GM12891 (cell line): ENCODE results near the gene KLHL7.
"Not testable (repeated sequence)": the region's sequence is repeated elsewhere in the genome, so short reads cannot be mapped to it uniquely, and the experiment has no call there.

ENCODE experiments used
- PAX5 ChIP-seq: IDR thresholded peaks from 2 replicates; pipeline ENCODE4 v1.6.1; 2011; ENCODE audit warnings: low read length, moderate library complexity, mild to moderate bottlenecking; ENCODE audit not compliant: insufficient read depth, severe bottlenecking
- POLR2A ChIP-seq: IDR thresholded peaks from 2 replicates; pipeline ENCODE4 v1.6.1; 2011; ENCODE audit warnings: low read depth, low read length, control low read depth
- POLR2AphosphoS5 ChIP-seq: IDR thresholded peaks from 2 replicates; pipeline ENCODE4 v1.6.1; 2011; ENCODE audit warnings: low read depth, low read length, control low read depth
- SPI1 ChIP-seq: IDR thresholded peaks from 2 replicates; pipeline ENCODE4 v1.6.1; 2011; ENCODE audit warnings: low read depth, low read length, control low read depth
- TAF1 ChIP-seq: IDR thresholded peaks from 2 replicates; pipeline ENCODE4 v1.6.1; 2011; ENCODE audit warnings: low read depth, low read length, control low read depth

DNA sequence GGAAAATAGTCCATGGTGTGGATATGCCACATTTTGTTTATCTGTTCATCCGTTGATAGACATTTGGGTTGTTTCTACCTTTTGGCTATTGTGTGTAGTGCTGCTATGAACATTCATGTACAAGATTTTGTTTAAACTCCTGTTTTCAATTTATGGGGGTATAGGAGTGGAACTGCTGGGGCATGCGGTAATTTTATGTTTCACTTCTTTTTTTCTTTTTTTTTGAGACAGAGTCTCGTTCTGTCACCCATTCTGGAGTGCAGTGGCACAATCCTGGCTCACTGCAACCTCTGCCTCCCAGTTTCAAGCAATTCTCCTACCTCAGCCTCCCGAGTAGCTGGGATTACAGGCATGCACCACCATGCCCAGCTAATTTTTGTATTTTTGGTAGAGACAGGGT, 118.8 kb downstream of the KLHL7 start:
- TF ChIP-seq POLR2AphosphoS5, POLR2A, TAF1, PAX5: not testable (repeated sequence)
- peak; percentile 57; the same call in 1 of the 2 replicates for TF ChIP-seq SPI1
